HG03025 (cell line): ENCODE data around the gene PSMD5.

Experiments used
- ATAC-seq: cut with Tn5 transposase; IDR thresholded peaks from one replicate; pipeline ENCODE4 v1.9.1; 2021; ENCODE audit warnings: mild to moderate bottlenecking, moderate library complexity; ENCODE audit not compliant: unreplicated experiment, low FRiP score

PSMD5 gene

DNA sequence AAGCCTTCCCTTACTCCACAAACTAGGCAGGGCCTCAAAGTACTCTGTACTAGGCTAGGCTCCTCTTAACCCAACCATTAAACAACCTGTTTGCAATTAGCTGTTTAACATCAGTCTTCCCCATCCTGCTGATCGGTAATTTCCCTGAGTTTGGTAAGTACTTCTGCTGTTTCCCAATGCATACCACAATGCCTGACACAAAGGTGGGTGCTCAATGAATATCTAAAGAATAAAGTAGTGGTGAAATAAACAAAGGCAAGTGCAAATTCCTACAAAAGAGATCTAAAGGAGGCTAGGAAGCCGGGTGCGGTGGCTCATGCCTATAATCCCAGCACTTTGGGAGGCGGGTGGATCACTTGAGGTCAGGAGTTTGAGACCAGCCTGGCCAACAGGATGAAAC is 74.5 kb downstream of the PSMD5 start:
- no peak for ATAC-seq

DNA sequence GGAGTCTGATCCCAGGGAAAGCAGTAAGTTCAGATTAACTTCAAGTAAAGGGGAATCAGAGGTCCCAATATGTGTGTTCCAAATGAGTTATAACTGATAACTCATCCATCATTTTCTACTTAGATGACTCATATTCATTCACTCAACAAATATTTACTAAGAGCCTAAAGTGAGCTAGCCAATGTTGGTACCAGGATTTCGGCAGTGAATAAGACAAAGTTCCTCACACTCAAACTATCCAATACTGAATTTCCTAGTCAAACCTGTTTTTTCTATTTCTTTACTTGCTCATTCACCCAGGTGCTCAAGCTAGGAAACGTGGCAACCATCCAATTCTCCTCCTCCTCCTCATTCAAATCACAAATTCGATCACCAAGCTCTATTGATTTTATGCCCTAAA is 75.3 kb downstream of the PSMD5 start:
- ATAC-seq = no peak
